D721Med (cell line): ENCODE results near the gene ACOT13.

Experiments used
- DNase-seq: peaks from one replicate; pipeline ENCODE4 v3.0.0; 2011; ENCODE audit warnings: low spot score; ENCODE audit not compliant: insufficient read length
- FAIRE-seq: peaks from 2 replicates; lab custom pipeline; 2011; peaks lifted over from hg19 to GRCh38; lab: Jason Lieb, UNC
- TF ChIP-seq, protein P1 (sequence below): IDR thresholded peaks from 2 replicates; pipeline ENCODE4 v1.5.1; 2012; ENCODE audit warnings: mild to moderate bottlenecking, control low read depth; ENCODE audit not compliant: insufficient read depth; ENCODE audit errors: missing control alignments

Gene ACOT13

GRCh38 chr6:24666641-24667377 lies at the start of gene ACOT13, which contains the start of gene TDP2:
Gene ACOT13 (plus strand): TSS chr6:24667077. CDS start chr6:24667264, 187 bp downstream.
Gene TDP2 (minus strand): TSS chr6:24666899. CDS start chr6:24666862, 37 bp downstream.
- TF ChIP-seq, protein P1, sequence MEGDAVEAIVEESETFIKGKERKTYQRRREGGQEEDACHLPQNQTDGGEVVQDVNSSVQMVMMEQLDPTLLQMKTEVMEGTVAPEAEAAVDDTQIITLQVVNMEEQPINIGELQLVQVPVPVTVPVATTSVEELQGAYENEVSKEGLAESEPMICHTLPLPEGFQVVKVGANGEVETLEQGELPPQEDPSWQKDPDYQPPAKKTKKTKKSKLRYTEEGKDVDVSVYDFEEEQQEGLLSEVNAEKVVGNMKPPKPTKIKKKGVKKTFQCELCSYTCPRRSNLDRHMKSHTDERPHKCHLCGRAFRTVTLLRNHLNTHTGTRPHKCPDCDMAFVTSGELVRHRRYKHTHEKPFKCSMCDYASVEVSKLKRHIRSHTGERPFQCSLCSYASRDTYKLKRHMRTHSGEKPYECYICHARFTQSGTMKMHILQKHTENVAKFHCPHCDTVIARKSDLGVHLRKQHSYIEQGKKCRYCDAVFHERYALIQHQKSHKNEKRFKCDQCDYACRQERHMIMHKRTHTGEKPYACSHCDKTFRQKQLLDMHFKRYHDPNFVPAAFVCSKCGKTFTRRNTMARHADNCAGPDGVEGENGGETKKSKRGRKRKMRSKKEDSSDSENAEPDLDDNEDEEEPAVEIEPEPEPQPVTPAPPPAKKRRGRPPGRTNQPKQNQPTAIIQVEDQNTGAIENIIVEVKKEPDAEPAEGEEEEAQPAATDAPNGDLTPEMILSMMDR: peak; percentile 13
- DNase-seq: peak; percentile 54
- FAIRE-seq: no peak

DNA sequence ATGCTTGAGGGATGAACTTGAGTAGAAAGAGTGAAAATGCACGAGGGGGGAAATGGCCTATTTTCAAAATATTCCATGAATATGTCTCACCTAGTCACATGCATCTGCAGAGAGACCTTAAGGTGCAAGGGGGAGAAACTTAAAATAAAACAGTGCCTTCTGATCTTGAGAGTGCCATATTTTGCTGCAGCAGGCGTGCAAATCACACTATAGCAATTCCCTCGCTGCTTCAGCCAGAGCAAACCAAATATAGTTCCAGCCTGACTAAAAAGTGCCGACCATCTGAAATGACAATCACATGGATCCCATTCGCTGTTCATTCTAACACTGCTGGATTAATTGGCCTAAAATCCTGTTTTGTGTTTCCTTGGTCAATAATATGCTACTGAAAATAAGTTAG lies 47.2 kb upstream of the ACOT13 start:
- DNase-seq: no peak
- TF ChIP-seq, protein P1: no peak
- FAIRE-seq: no peak

- FAIRE-seq: no peak
- no peak for DNase-seq
- TF ChIP-seq, protein P1: no peak
Measured at GRCh38 chr6:24620637-24621036, 46.2 kb upstream of the ACOT13 start.

- FAIRE-seq (no peak), DNase-seq (no peak)
- TF ChIP-seq, protein P1: no peak
Measured at GRCh38 chr6:24621626-24622289, 45.1 kb upstream of the ACOT13 start.

- TF ChIP-seq, protein P1: no peak
- DNase-seq (no peak), FAIRE-seq (no peak)
Measured at GRCh38 chr6:24630856-24631505, 35.9 kb upstream of the ACOT13 start.

DNA sequence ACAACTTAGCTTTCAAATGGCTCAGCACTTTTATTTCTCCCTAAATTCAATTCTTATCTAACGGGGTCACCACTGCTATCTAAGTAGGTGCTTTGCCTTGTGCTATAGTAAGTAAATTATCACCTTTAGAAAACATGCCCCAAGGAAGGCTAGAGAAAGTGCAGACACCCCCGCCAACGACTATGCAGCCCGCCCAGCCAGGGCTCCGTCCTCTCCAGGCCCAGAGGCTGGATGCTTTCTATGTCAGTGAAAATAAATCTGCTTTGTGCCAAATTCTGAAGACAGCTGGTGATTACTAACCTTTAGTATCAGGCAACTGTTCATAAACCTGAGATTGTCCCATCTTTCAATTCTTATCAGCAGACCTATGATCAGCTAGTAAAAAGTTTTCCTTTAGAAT lies 35.2 kb upstream of the ACOT13 start:
- TF ChIP-seq, protein P1: no peak
- DNase-seq (no peak), FAIRE-seq (no peak)
